ENCODE data around the gene HDAC7. TPM values are rescaled to one million over a fixed set of nuclear protein-coding genes. Genes with fewer than 3 reads are reported as not detected.

Gene HDAC7
- total RNA-seq, 1 experiment from 2014 or later = 31.5 TPM

DNA sequence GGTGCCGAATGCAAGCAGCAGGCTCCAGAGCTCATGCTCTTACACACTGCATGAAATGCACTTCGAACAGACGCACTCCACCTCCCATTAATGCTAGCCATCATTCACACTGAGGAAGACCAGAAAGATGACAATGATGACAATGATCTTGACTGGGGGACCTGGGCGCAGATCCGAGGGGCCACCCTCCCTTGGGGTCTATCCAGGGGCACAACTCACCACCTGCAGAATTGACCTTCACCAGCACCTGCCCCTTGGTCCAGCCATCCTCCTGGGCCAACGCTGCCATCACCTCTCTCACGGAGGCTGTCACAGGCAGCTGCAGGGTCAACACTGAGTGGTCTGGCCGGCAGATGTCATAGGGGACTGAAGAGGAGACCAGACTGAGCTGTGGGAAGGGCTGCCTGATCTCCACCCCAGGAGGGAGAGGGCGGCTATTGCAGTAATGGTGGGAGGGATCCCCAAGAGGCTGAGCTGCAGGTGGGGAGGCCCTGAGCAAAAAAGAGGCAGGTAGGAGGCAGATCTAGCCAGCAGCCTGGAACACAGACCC, 76.3 kb downstream of the HDAC7 start:
- no peaks in the 10 kb centered on the region for H3K36me3 ChIP-seq
- H3K27me3 ChIP-seq = no peaks in the 10 kb centered on the region
- H3K9me3 ChIP-seq = no peaks in the 10 kb centered on the region
- DNase-seq = no peak
- no peak overlapping the region for H3K4me3 ChIP-seq

DNA sequence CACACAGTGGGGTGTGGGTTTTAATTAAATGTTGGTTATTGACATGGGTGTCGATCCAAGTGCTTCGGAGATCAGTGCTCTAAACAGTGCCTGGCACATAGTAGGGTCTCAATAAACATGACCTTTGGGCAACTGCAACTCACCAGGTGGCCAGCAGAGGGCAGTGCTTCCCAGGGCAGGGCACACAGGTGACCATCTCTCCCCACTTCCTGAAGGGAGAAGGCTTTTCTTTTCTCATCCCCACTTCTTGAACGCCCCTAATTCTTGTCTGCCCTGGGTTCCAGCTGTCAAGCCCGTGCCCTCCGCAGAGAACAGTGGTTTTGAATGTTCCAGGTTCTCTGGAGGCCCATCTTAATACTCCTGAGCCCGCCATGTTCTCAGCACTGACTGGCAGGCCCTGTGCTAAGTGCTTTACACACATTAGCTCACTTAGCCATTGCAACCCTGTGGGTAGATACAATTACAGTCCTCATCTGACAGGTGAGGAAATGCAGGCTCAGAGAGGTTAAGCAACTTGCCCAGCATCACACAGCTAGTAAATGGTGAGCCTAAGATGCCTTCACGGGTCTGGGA, 77.4 kb downstream of the HDAC7 start:
- Histone ChIP-seq H3K9me3 (no peaks in the 10 kb centered on the region), H3K36me3 (no peaks in the 10 kb centered on the region), H3K27me3 (no peaks in the 10 kb centered on the region), H3K4me3 (no peak overlapping the region)
- peak; percentile 48 for DNase-seq

DNA sequence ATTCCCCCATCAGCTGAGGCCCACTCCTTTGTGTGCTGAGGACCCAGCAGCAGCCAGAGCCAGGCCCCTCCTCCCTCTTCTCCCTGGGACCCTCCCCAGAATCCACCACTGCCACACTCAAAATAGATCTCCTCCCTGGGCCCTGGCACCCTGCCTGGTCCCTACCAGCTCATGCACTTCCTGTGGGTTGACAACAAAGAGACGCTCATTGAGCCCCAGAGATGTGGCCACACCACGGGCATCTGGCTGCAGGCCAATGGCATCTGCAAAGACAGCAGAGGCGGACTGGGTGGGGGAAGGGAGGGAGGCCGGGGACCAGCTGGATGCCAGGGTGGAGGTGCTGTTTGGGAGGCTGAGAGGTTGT, 78.4 kb downstream of the HDAC7 start:
- H3K9me3 ChIP-seq = no peaks in the 10 kb centered on the region
- H3K36me3 ChIP-seq = no peaks in the 10 kb centered on the region
- H3K27me3 ChIP-seq = no peaks in the 10 kb centered on the region
- no peak overlapping the region for H3K4me3 ChIP-seq
- peak; percentile 46 for DNase-seq

DNA sequence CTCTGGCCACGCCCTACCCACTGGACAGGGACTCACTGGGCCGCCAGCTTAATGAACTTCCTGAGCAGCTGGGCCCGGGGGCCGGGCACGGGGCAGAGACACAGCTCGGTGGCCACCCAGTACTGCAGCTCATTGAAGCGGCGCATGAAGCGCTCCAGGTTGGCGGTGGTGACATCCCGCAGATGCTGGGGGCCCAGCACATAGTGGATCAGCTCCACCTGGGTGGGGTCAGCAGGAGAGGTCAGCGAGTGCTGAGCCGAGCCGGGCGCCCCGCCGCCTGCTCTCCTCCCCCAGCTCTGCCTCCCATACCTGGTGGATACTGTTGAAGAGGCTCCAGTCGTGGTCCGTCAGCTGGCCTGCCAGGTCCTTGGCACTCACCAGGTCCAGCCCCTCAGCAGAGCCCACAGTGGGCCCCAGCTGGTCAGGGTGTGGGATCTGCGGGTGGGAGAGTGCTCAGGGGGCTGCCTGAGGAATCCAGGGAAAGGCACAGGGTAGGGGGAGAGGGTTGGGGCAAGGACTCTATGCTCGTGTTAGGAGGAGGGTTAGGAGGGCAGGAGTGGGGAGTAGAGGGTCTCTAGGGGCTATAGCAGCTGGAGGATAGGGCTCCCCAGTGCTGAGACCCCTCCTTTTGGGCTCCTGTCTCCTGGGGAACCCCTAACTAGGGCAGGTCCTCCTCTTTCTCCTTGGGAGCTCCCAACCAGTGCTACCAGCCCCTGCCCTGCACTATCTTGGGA, 78.9 kb downstream of the HDAC7 start:
- Histone ChIP-seq H3K9me3 (no peaks in the 10 kb centered on the region), H3K4me3 (no peak overlapping the region), H3K36me3 (no peaks in the 10 kb centered on the region), H3K27me3 (no peaks in the 10 kb centered on the region)
- no peak for DNase-seq

DNA sequence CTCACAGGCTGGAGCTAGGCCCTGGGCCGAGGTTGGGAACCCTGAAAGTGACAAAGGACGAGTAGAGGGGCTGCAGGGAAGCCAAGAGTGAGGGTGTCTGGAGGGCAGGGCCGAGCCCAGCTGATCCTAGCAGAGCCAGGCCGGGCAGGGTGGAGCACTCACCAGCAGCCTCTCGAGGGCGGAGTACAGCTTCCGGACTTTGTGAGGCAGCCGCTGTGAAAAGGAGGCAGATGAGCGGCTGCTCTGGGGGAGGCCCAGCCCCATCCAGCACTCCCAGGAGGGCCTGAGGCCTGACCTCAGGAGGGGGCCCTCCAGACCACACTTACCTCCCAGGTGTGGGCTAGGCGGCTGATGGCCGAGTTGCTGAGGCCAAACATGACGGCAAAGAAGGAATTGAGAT, 79.7 kb downstream of the HDAC7 start:
- no peaks in the 10 kb centered on the region for H3K36me3 ChIP-seq
- no peaks in the 10 kb centered on the region for H3K9me3 ChIP-seq
- no peaks in the 10 kb centered on the region for H3K27me3 ChIP-seq
- H3K4me3 ChIP-seq = no peak overlapping the region
- DNase-seq = no peak

DNA sequence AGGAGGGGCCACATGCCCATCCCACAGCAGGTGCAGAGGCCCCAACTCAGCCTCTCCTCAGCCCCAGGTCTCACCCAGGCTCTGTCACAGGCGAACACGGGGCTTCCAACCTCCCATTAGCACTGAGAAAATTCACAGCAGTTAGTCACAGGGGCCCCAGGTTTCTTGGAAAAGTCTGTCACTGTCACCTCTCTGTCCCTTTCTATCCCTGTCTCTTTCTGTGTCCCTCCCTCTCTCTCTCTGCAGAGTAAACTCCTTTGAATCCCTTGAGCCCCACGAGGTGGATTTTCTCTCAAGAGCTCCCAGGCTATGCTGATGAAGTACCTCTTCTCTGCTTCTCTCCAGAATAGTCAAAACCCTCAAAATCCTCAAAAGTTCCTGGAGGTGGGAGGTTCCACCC, 80.4 kb downstream of the HDAC7 start:
- Histone ChIP-seq H3K36me3 (no peaks in the 10 kb centered on the region), H3K4me3 (no peak overlapping the region), H3K9me3 (no peaks in the 10 kb centered on the region), H3K27me3 (no peaks in the 10 kb centered on the region)
- no peak for DNase-seq

DNA sequence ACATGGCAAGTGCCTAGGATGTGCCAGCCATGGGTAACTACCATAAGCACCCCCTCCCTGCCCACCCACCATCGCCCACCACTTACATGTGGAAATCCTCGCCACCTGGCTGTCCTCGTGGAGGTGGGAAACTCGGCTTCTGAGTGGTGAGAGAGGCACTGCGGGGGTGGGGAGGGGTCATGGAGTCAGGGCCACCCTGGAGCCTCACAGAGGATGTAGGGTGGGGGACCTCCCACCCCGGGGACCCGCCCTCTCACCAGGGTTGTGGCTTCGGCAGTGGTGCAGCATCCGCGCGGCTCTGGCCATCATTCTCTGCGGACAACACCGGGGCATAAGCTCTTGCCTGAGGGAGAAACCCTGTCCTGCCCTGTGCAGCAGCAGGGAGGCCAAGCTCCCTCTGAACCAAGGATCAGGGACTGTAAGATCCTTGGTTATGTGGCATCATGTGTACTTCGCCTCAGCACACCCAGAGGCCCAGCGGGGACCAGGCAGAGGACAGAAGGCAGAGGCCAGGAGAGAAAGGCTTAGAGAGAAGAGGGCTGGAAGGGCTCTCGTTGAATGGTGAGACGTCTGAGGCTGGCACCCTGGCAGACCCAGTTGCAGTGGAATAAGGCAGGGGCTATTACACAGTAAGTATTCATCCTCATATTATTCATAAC, 81.6 kb downstream of the HDAC7 start:
- Histone ChIP-seq H3K27me3 (no peaks in the 10 kb centered on the region), H3K36me3 (no peaks in the 10 kb centered on the region), H3K4me3 (no peak overlapping the region), H3K9me3 (no peaks in the 10 kb centered on the region)
- no peak for DNase-seq

DNA sequence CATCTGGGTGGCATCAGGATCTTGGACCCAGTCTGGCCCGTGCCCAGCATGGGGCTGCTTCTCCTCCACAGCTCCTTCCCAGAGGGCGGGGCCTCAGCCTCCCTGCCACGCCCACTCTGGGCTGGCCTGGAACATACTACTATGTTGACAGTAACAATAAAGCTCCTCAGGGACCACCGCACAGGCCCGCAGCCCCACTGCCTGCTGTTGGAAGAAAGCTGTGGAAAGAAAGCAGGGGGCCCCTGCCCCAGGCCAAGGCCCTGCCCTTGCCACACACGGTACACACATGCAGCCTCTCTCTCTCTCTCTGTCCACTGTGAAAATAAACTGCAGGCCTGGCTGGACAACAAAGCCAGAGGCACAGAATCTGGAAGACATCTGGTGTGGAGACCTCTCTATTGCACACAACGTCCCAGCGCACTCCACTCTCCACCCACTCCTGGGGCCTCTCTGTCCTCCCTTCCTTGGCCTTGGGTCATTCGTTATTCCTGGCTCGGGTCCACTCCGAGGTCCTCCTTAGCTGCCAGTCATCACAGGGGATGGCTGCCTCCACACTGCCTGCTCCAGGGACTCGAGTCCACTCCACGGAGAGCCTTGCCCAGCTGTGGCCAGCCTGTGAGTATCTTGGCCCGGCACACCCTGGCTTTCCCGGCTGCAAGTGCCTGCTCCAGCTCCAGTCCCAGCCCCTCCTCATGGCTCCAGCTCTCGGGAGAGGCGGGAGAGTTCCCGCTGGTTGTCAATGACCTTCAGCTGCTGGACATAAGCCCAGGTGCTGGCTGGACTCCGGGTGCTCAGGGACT, 82.6 kb downstream of the HDAC7 start:
- Histone ChIP-seq H3K36me3 (no peaks in the 10 kb centered on the region), H3K4me3 (no peak overlapping the region)
- peak; percentile 83 for DNase-seq

DNA sequence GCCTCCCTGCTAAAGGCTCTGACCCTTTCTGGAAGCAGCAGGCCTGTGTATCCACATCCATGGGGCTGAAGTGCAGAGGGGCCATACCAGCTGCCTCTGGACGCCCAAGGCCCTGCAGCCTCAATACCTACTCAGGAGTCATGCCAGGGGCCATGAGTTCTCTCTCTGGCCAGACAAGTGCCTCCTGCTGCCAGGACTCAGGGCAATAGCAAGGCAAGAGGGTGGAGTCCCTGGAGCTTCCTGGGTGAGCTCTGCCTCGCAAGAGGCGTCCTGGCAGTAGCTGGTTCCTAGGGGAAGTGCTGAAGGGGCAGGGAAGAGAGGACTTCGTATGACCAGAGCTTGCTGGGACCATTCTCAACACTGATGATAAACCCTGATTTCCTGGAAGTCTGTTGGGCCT, 83.5 kb downstream of the HDAC7 start:
- no peak for DNase-seq
- Histone ChIP-seq H3K4me3 (no peak overlapping the region), H3K27me3 (no peaks in the 10 kb centered on the region), H3K9me3 (no peaks in the 10 kb centered on the region), H3K36me3 (no peaks in the 10 kb centered on the region)

More for the DNA sequence above, 82.6 kb downstream of the HDAC7 start:
- Histone ChIP-seq H3K27me3 (no peaks in the 10 kb centered on the region), H3K9me3 (no peaks in the 10 kb centered on the region)

DNA sequence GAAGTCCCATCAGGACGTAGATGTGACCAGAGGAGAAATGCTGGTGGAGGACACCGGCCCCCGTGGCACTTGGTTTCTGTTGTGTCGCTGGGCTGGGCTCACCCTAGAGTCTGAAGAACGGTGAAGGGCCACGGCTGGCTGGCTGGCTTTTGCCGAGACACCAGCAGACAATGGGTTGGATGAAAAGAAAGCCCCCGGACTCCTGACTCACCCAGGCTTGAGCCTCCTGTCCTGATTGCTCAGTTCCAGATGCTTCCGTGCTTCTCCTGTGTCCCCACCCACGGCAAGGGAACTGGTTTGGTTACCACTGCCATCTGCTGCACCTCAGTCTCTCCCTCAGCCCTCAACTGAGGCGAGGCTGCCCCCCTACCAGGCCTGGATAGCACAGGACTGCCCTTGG, 84.1 kb downstream of the HDAC7 start:
- Histone ChIP-seq H3K4me3 (no peak overlapping the region), H3K9me3 (no peaks in the 10 kb centered on the region), H3K36me3 (no peaks in the 10 kb centered on the region), H3K27me3 (no peaks in the 10 kb centered on the region)
- DNase-seq = no peak

DNA sequence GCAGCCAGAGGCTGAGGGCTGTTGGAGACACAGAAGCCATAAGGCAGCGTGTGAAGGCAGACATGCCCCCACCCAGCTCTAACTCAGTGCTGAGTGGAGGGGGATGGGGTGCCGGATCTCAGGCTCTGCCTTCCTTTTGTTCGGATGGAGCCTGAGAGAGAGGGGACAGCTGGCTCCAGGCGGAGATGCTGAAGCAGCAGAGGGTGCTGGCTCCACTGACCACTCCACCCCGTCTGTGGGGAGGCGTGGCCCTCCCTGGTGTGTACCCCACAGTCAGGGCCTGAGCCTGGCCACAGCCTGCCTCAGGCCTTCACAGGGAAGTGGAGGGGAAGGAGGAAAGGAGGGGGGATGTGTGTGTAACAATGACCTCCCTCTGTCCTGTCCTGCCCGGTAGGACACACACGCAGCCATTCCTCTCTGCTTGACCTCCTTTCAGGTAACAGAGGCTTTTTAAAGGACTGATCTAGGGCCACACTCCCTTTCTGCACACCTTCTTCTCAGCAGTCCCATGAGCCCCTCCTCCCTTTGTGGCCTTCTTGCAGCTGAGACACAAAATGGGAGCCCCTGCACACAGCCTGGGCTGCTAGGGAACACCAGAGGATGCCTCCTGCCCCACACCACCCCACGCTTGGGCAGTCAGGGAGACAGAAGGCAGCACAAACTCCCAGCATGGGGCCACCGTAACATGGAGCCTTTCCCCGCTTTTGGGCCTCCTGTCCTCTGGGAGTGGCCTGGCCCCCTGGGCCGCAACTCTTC, 84.8 kb downstream of the HDAC7 start:
- H3K9me3 ChIP-seq = no peaks in the 10 kb centered on the region
- no peak overlapping the region for H3K4me3 ChIP-seq
- H3K36me3 ChIP-seq = no peaks in the 10 kb centered on the region
- no peak for DNase-seq
- H3K27me3 ChIP-seq = no peaks in the 10 kb centered on the region

DNA sequence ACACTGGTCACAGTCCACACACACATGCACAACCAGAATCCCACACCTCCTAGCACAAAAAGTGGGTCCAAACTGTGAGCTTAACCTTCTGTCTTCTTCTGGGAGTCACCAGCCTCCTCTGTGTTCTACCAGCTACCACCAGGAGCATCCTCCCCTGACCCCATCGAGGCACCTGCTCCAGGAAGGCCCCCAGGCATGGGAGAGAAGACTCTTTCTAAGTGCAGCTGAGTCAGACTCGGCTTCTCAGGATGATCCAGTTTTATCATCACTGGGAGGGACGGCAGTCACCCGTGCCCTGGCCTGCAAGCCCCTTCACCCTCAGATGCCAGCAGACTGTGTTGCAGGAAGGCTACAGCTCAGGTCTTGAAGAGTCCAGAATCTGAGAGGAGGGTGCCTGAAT, 86.6 kb downstream of the HDAC7 start:
- no peak for DNase-seq
- Histone ChIP-seq H3K4me3 (no peak overlapping the region), H3K9me3 (no peaks in the 10 kb centered on the region), H3K36me3 (no peaks in the 10 kb centered on the region), H3K27me3 (no peaks in the 10 kb centered on the region)

Other genes with a start within 250 kb of the HDAC7 start
- gene RPAP3, start 113.9 kb downstream of the HDAC7 start, total RNA-seq (2014; rRNA removed; shearing (Covaris generic); ENCODE audit: low replicate concordance) = 18.1 and 56.5 TPM in 2 replicates
- not detected in 2 replicates for gene ENDOU, start 94.4 kb downstream of the HDAC7 start, total RNA-seq (2014; rRNA removed; shearing (Covaris generic); ENCODE audit: low replicate concordance)
- gene RAPGEF3, start 61.0 kb downstream of the HDAC7 start, total RNA-seq (2014; rRNA removed; shearing (Covaris generic); ENCODE audit: low replicate concordance) = 2.9 and 6.1 TPM in 2 replicates
- 14.2 and 17.6 TPM in 2 replicates for gene SLC48A1, start 46.7 kb downstream of the HDAC7 start, total RNA-seq (2014; rRNA removed; shearing (Covaris generic); ENCODE audit: low replicate concordance)
- gene VDR, start 85.1 kb upstream of the HDAC7 start, total RNA-seq (2014; rRNA removed; shearing (Covaris generic); ENCODE audit: low replicate concordance) = 14.7 and 15.9 TPM in 2 replicates
- gene TMEM106C, start 143.7 kb upstream of the HDAC7 start, total RNA-seq (2014; rRNA removed; shearing (Covaris generic); ENCODE audit: low replicate concordance) = 130 and 148 TPM in 2 replicates
- not detected in 2 replicates for gene COL2A1, start 184.6 kb upstream of the HDAC7 start, total RNA-seq (2014; rRNA removed; shearing (Covaris generic); ENCODE audit: low replicate concordance)

Measured in MG63 (cell line).